Measurements from ENCODE around the gene CNDP2. TPM values are rescaled to one million over a fixed set of nuclear protein-coding genes. Genes with fewer than 3 reads are reported as not detected.

Gene CNDP2
- total RNA-seq, 2 donors from 2014 or later: 211 to 212 TPM

DNA sequence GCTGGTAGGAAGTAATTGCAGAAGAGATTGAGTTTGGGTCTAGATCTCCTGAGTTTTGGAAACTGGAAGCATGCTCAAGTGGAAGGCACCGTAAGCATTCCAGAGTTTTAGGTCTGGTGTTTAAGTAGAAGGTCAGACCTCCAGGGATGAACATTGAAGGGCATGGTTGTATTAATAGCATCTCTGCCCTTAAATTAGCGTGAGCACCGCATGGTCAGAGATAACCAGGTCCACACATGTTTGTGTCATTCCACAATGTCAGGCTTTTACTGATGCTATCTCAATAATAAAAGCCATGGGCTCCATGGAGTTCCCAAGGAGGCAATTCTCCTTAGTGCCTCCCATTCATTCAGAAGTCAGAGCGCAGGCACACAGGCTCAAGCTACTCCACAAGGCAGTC lies 73.2 kb downstream of the CNDP2 start:
- peaks cover 7 to 10% of the 10 kb centered on the region in 2 donors for H3K9me3 Mint-ChIP-seq
- no peak for ATAC-seq (replicated peaks in 1 of 2)
- H3K36me3 Mint-ChIP-seq (ENCODE audit: insufficient read depth in 2 of 2): peaks cover 5 to 7% of the 10 kb centered on the region in 2 donors

DNA sequence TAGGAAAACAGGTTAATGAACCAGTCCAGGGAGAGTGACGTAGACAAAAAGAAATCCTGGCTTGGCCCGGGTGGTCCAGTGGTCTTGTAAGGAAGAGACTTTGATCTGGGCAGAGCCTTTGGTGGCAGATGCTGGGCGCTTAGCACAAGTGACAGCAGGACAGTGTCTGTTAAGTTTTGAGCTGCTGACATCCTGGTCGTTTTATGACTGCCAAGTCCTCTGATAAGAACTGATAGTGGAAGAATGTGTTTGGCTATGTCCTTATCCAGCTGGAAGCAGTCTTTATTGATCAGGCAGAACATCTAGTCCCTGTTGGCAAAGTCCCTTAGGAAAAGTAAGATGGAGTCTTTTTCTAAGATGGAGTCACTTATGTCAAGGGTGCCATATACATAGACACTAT lies 74.1 kb downstream of the CNDP2 start:
- peaks cover 38% of the 10 kb centered on the region for H3K27me3 Mint-ChIP-seq (ENCODE audit: low read depth)
- H3K4me3 Mint-ChIP-seq: no peak overlapping the region
- ATAC-seq (replicated peaks in 1 of 2) (no peak), DNase-seq (no peak)
- H3K4me1 Mint-ChIP-seq (ENCODE audit: low read depth): no peaks in the 10 kb centered on the region
- H3K36me3 Mint-ChIP-seq (ENCODE audit: insufficient read depth in 2 of 2): peaks cover 5 to 7% of the 10 kb centered on the region in 2 donors
- no peak overlapping the region for H3K27ac Mint-ChIP-seq
- H3K9me3 Mint-ChIP-seq: peaks cover 5 to 10% of the 10 kb centered on the region in 2 donors

More for the DNA sequence above, 73.2 kb downstream of the CNDP2 start:
- H3K4me1 Mint-ChIP-seq (ENCODE audit: low read depth): no peaks in the 10 kb centered on the region
- no peak for DNase-seq
- H3K27me3 Mint-ChIP-seq (ENCODE audit: low read depth): peaks cover 38% of the 10 kb centered on the region
- H3K27ac Mint-ChIP-seq: no peak overlapping the region
- H3K4me3 Mint-ChIP-seq: no peak overlapping the region

DNA sequence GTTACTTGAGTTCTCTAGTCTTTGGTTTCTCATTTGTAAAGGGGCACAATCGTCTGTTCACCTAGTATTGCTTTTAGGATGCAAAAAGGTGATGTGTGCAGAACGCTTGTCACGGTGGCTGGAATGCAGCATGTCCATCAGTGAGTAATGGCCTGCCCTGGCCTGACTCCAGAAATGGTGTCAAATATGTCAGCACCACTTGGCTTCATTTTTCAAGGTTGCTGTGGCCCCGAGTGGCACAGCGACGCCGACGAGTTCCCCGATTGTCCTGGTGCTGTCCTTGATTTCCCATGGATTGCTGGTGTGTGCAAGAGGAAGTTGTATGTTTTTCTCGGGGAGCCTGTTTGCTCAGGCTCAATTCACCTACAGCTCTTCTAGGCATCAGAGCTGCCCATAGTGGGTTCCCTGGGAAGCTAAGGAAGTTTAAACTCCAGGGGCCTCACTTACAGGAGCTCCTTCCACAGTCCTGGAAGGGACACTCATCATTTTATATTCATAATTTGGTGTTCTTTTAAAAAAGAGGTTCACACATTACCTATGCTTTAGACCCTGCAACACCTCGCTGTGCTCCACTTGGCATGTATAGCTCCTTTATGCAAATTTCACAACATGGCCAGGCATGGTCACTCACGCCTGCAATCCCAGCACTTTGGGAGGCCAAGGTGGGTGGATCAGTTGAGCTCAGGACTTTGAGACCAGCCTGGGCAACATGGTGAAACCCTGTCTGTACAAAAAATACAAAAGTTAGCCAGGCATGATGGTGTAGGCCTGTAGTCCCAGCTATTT lies 75.9 kb downstream of the CNDP2 start:
- Mint-ChIP-seq H3K4me1 (ENCODE audit: low read depth) (no peaks in the 10 kb centered on the region), H3K9me3 (peaks cover 0 to 4% of the 10 kb centered on the region in 2 donors), H3K4me3 (no peak overlapping the region), H3K36me3 (ENCODE audit: insufficient read depth in 2 of 2) (peaks cover 0 to 2% of the 10 kb centered on the region in 2 donors), H3K27ac (no peak overlapping the region), H3K27me3 (ENCODE audit: low read depth) (peaks cover 31% of the 10 kb centered on the region)
- ATAC-seq (replicated peaks in 1 of 2) (no peak), DNase-seq (no peak)

DNA sequence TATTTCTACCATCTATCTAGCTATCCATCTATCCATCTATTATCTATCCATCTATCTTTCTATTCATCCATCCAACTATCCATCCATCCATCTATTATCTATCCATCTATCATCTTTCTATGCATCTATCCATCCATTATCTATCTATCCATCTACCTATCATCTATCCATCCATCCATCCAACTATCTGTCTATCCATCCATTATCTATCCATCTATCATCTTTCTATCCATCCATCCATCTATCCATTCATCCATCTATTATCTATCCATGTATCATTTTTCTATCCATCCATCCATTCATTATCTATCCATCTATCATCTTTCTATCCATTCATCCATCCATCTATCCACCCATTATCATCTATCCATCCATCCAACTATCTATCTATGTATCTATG lies 76.9 kb downstream of the CNDP2 start:
- peaks cover 0 to 2% of the 10 kb centered on the region in 2 donors for H3K36me3 Mint-ChIP-seq (ENCODE audit: insufficient read depth in 2 of 2)
- no peak overlapping the region for H3K27ac Mint-ChIP-seq
- no peaks in the 10 kb centered on the region for H3K4me1 Mint-ChIP-seq (ENCODE audit: low read depth)
- DNase-seq (no peak), ATAC-seq (replicated peaks in 1 of 2) (no peak)
- no peak overlapping the region for H3K4me3 Mint-ChIP-seq
- H3K27me3 Mint-ChIP-seq (ENCODE audit: low read depth): peaks cover 30% of the 10 kb centered on the region
- peaks cover 0 to 3% of the 10 kb centered on the region in 2 donors for H3K9me3 Mint-ChIP-seq

Other genes starting within 250 kb of the CNDP2 start
- 10 to 100 TPM; 45.1 to 47.8 TPM for gene CYB5A, start 204.4 kb upstream of the CNDP2 start, total RNA-seq
- gene C18orf63, start 180.5 kb upstream of the CNDP2 start, total RNA-seq: not detected
- gene DIPK1C, start 39.1 kb upstream of the CNDP2 start, total RNA-seq: not detected
- gene CNDP1, start 38.1 kb downstream of the CNDP2 start, total RNA-seq: under 1 TPM in 1 of 2 donors, not detected in 1; 0.16 TPM
- 10 to 100 TPM; 11.9 to 13.0 TPM for gene ZNF407, start 101.5 kb downstream of the CNDP2 start, total RNA-seq

All from activated T-cell treated with anti-CD3 and anti-CD28 coated beads, Interleukin-2, amount 50 U/mL, for 72 hours (primary cell).